Transverse colon (tissue), 4 donors: ENCODE results near the gene HOXA10. TPM values are rescaled to one million over a fixed set of nuclear protein-coding genes. Genes with fewer than 3 reads are reported as not detected.

Experiments used
- DNase-seq: peaks from one replicate; pipeline ENCODE4 v3.0.0-alpha.2; 2019
- H3K27ac ChIP-seq, 4 donors: fragments of 200-600 bp; sonication (generic); 2 replicates each; pipeline ENCODE4 v1.5.1; 2016 to 2018; ENCODE audit warnings: inconsistent platforms in 4 of 4
- H3K27me3 ChIP-seq: fragments of 200-600 bp; sonication (generic); 2 replicates; pipeline ENCODE4 v1.5.1; 2017; ENCODE audit warnings: inconsistent platforms
- H3K36me3 ChIP-seq, 4 donors: fragments of 200-600 bp; sonication (generic); 2 replicates each; pipeline ENCODE4 v1.5.1; 2017 to 2019; ENCODE audit warnings: inconsistent platforms in 4 of 4
- H3K4me1 ChIP-seq, 4 donors: fragments of 200-600 bp; sonication (generic); 2 replicates each; pipeline ENCODE4 v1.5.1; 2017 to 2020; ENCODE audit warnings: inconsistent platforms in 4 of 4
- H3K4me3 ChIP-seq, 4 donors: fragments of 200-600 bp; sonication (generic); 1 replicate in 1 of 4; 2 replicates in 3 of 4; pipeline versions ENCODE4 v1.5.1 to v1.6.1; 2017 to 2019; ENCODE audit warnings: inconsistent platforms in 4 of 4
- H3K9me3 ChIP-seq, 2 donors: fragments of 200-600 bp; sonication (generic); 2 replicates each; pipeline ENCODE4 v1.5.1; 2017 to 2019; ENCODE audit warnings: inconsistent platforms in 2 of 2
- CTCF ChIP-seq, 5 experiments: fragments of 200-600 bp in 3 of 5; fragments of 450-650 bp in 2 of 5; sonication (generic) in 3 of 5; IDR thresholded peaks; 1 replicate in 2 of 5; 2 replicates in 3 of 5; pipeline ENCODE4 v1.5.1; 2016 to 2017; ENCODE audit warnings: antibody characterized with exemption in 5 of 5, inconsistent platforms in 3 of 5, mild to moderate bottlenecking in 2 of 5, moderate library complexity in 1 of 5
- EP300 ChIP-seq: sonication (generic); formaldehyde crosslinking; IDR thresholded peaks from one replicate; pipeline ENCODE4 v1.6.1; 2017; ENCODE audit warnings: antibody characterized with exemption, low read depth
- POLR2A ChIP-seq: fragments of 450-650 bp; IDR thresholded peaks from one replicate; pipeline ENCODE4 v1.6.1; 2016; ENCODE audit warnings: antibody characterized with exemption, mild to moderate bottlenecking, moderate library complexity
- POLR2AphosphoS5 ChIP-seq, 3 donors: sonication (generic); formaldehyde crosslinking; IDR thresholded peaks; one replicate each; pipeline ENCODE4 v1.6.1; 2016; ENCODE audit warnings: antibody characterized with exemption in 3 of 3
- WGBS, 2 donors: methylation state at CpG; one replicate each; pipeline ENCODE4 v1.1.5; 2018; ENCODE audit warnings: low coverage in 1 of 2; 5-methylcytosine and 5-hydroxymethylcytosine counted together
- in situ Hi-C, 4 donors: fragments of 200-750 bp; cut with MboI; loops; one replicate each; pipeline versions ENCODE4 v1.15.0 to v1.15.1; 2017; ENCODE audit warnings: low sequenced_read_pairs in 3 of 4, low pct_ligation_motif_present in 1 of 4, low pct_unique_long_range_greater_than_20kb in 1 of 4
- intact Hi-C: fragments of 100-400 bp; cut with DNase I; formaldehyde crosslinking; loops from one replicate; pipeline ENCODE4 v1.15.1; 2023; ENCODE audit warnings: low total_unique reads
- total RNA-seq, 4 donors: library from RNA; depleted of rRNA; stranded (reverse); fragments of >200 nt; gene quantifications; one replicate each; pipeline ENCODE4 v1.1.0, GENCODE V29; 2016

The HOXA10 gene
- total RNA-seq, 4 donors from 2014 or later = 19.8 to 68.9 (median 36.4) TPM

- no peaks in the 10 kb centered on the region for H3K36me3 ChIP-seq
- H3K27ac ChIP-seq = peak overlapping the region; percentile 76 to 99 (median 96)
- peaks cover 92% of the 10 kb centered on the region for H3K27me3 ChIP-seq
- intact Hi-C loops = loop anchor here (10.0 kb wide), 1 partner anchor 370 kb away; no protein-coding TSS in a partner anchor
- peak overlapping the region; percentile 1 to 73 (median 44) for H3K4me3 ChIP-seq
- TF ChIP-seq CTCF (IDR thresholded peaks at IDR 0.05) = no peak
- TF ChIP-seq POLR2A = peak; percentile 44
- DNase-seq = no peak
- in situ Hi-C loops = loop anchor here (10.0 to 25.0 kb wide), 7 partner anchors 370 to 807 kb away; no protein-coding TSS in a partner anchor
- peaks cover 4 to 43% (median 24%) of the 10 kb centered on the region in 4 donors for H3K4me1 ChIP-seq
- H3K9me3 ChIP-seq = no peaks in the 10 kb centered on the region
- WGBS, 2 donors = 14% methylated on average over 28 of the region's 41 CpGs; no CpG with 5 or more reads in 1 of the 2 donors
Observed at GRCh38 chr7:27204851-27205322, 30.8 kb upstream of the HOXA10 start.

GRCh38 chr7:27203964-27204594 is 30.0 kb upstream of the HOXA10 start:
- H3K9me3 ChIP-seq = no peaks in the 10 kb centered on the region
- peak overlapping the region in 3 of 4 donors; percentile 18 to 73 (median 57) for H3K4me3 ChIP-seq
- peaks cover 4 to 41% (median 20%) of the 10 kb centered on the region in 4 donors for H3K4me1 ChIP-seq
- intact Hi-C loops = loop anchor here (10.0 kb wide), 1 partner anchor 371 kb away; no protein-coding TSS in a partner anchor
- no peaks in the 10 kb centered on the region for H3K36me3 ChIP-seq
- no peak for TF ChIP-seq CTCF (IDR thresholded peaks at IDR 0.05)
- no peak for TF ChIP-seq POLR2A
- TF ChIP-seq EP300 = no peak
- no peak for TF ChIP-seq POLR2AphosphoS5 (IDR thresholded peaks at IDR 0.05)
- H3K27ac ChIP-seq = peak overlapping the region; percentile 76 to 99 (median 96)
- 17 to 31% methylated on average over 2 to 4 of the region's 4 CpGs for WGBS, 2 donors
- DNase-seq = no peak
- H3K27me3 ChIP-seq = peaks cover 89% of the 10 kb centered on the region
- in situ Hi-C loops = loop anchor here (10.0 to 25.0 kb wide), 7 partner anchors 371 to 808 kb away; no protein-coding TSS in a partner anchor

DNA sequence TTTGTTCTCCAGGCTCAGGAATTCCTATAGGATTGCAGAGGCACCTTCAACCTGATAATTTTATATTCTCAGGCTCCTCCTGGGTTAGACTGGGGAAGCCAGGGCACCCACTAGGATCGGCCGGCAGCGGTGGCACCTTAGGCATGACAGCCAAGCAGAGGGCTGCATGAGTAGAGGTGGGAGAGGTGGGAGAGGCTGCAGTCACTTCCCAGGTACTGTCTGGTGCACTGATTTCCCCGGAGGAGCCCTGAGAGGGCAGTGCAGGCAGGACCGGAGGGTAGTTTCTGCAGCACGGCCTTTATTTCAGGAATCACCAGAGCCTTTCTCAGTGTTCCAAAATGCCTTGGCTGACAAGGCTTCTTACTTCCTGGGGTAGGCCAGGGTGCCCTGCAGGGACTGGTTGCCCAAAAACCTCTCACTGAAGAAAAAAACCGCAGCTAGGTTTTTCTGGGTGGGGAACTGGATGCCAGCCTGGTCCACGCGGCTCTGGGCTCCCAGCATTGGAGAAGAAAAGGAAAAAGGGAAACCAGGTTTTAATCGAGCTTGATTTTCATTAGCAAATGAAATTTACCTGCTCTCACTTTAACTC is 29.3 kb upstream of the HOXA10 start:
- Histone ChIP-seq H3K9me3 (no peaks in the 10 kb centered on the region), H3K27me3 (peaks cover 90% of the 10 kb centered on the region), H3K36me3 (no peaks in the 10 kb centered on the region), H3K27ac (peak overlapping the region; percentile 76 to 99 (median 96)), H3K4me1 (peaks cover 4 to 41% (median 17%) of the 10 kb centered on the region in 4 donors), H3K4me3 (peak overlapping the region in 3 of 4 donors; percentile 18 to 73 (median 57))
- intact Hi-C loops (loop anchor here (10.0 kb wide), 1 partner anchor 371 kb away; no protein-coding TSS in a partner anchor), in situ Hi-C loops (loop anchor here (10.0 to 25.0 kb wide), 7 partner anchors 371 to 809 kb away; no protein-coding TSS in a partner anchor)
- no peak for TF ChIP-seq EP300
- TF ChIP-seq POLR2A = peak; percentile 20
- TF ChIP-seq POLR2AphosphoS5 (IDR thresholded peaks at IDR 0.05) = no peak
- no peak for TF ChIP-seq CTCF (IDR thresholded peaks at IDR 0.05)
- DNase-seq = no peak
- 0 to 34% methylated on average over 1 to 10 of the region's 10 CpGs for WGBS, 2 donors

- TF ChIP-seq POLR2A (no peak), POLR2AphosphoS5 (IDR thresholded peaks at IDR 0.05) (no peak), CTCF (IDR thresholded peaks at IDR 0.05) (no peak)
- H3K27me3 ChIP-seq = peaks cover 91% of the 10 kb centered on the region
- in situ Hi-C loops = loop anchor here (10.0 to 25.0 kb wide), 7 partner anchors 372 to 810 kb away; no protein-coding TSS in a partner anchor
- no peaks in the 10 kb centered on the region for H3K36me3 ChIP-seq
- DNase-seq = no peak
- H3K4me1 ChIP-seq = peaks cover 4 to 38% (median 16%) of the 10 kb centered on the region in 4 donors
- H3K27ac ChIP-seq = peak overlapping the region; percentile 76 to 99 (median 96)
- 23 to 25% methylated on average over 2 to 3 of the region's 3 CpGs for WGBS, 2 donors
- intact Hi-C loops = loop anchor here (10.0 kb wide), 1 partner anchor 372 kb away; no protein-coding TSS in a partner anchor
- peak overlapping the region in 3 of 4 donors; percentile 18 to 73 (median 57) for H3K4me3 ChIP-seq
- H3K9me3 ChIP-seq = no peaks in the 10 kb centered on the region
Observed at GRCh38 chr7:27202862-27203134, 28.7 kb upstream of the HOXA10 start.
